Sigmoid colon (tissue), 7 donors: ENCODE measurements around the gene SYCE1. TPM values are rescaled to one million over a fixed set of nuclear protein-coding genes. Genes with fewer than 3 reads are reported as not detected.
"Not testable (repeated sequence)": the region's sequence is repeated elsewhere in the genome, so short reads cannot be mapped to it uniquely, and the experiment has no call there.

Experiments
- DNase-seq: peaks from one replicate; pipeline ENCODE4 v3.0.0-alpha.2; 2019
- H3K27ac ChIP-seq, 4 donors: fragments of 200-600 bp; sonication (generic); one replicate each; pipeline ENCODE4 v1.5.1; 2016 to 2019; ENCODE audit warnings: mild to moderate bottlenecking in 1 of 4
- H3K27me3 ChIP-seq, 3 donors: fragments of 200-600 bp; sonication (generic); one replicate each; pipeline ENCODE4 v1.5.1; 2019; ENCODE audit warnings: mild to moderate bottlenecking in 1 of 3
- H3K36me3 ChIP-seq, 4 donors: fragments of 200-600 bp; sonication (generic); one replicate each; pipeline ENCODE4 v1.5.1; 2016 to 2019
- H3K4me1 ChIP-seq, 4 donors: fragments of 200-600 bp; sonication (generic); one replicate each; pipeline ENCODE4 v1.5.1; 2017 to 2019
- H3K4me3 ChIP-seq, 4 donors: fragments of 200-600 bp; sonication (generic); one replicate each; pipeline ENCODE4 v1.5.1; 2017 to 2019; ENCODE audit warnings: mild to moderate bottlenecking in 2 of 4, moderate library complexity in 1 of 4
- H3K9me3 ChIP-seq, 4 donors: fragments of 200-600 bp in 3 of 4; sonication (generic) in 3 of 4; one replicate each; pipeline versions ENCODE4 v1.5.1 to v1.6.1; 2013 to 2019
- CTCF ChIP-seq, 4 experiments: fragments of 450-650 bp in 3 of 4; fragments of 200-600 bp in 1 of 4; IDR thresholded peaks; one replicate each; pipeline ENCODE4 v1.5.1; 2016 to 2019; ENCODE audit warnings: antibody characterized with exemption in 4 of 4, mild to moderate bottlenecking in 3 of 4, moderate library complexity in 2 of 4
- EP300 ChIP-seq, 4 donors: sonication (generic); formaldehyde crosslinking; IDR thresholded peaks; one replicate each; pipeline ENCODE4 v1.6.1; 2017; ENCODE audit warnings: antibody characterized with exemption in 4 of 4
- POLR2A ChIP-seq, 2 donors: fragments of 450-650 bp; IDR thresholded peaks; one replicate each; pipeline ENCODE4 v1.6.1; 2016; ENCODE audit warnings: antibody characterized with exemption in 2 of 2, mild to moderate bottlenecking in 2 of 2, moderate library complexity in 2 of 2
- POLR2AphosphoS5 ChIP-seq, 4 donors: sonication (generic); formaldehyde crosslinking; IDR thresholded peaks; one replicate each; pipeline ENCODE4 v1.6.1; 2017; ENCODE audit warnings: antibody characterized with exemption in 4 of 4
- WGBS, 2 donors: extraction: QIAGEN DNeasy Blood & Tissue Kit; methylation state at CpG; one replicate each; pipeline ENCODE4 v1.1.7; 2013; 5-methylcytosine and 5-hydroxymethylcytosine counted together
- intact Hi-C: fragments of 100-400 bp; cut with DNase I; formaldehyde crosslinking; loops from one replicate; pipeline ENCODE4 v1.15.1; 2023
- polyA plus RNA-seq, 3 donors: library from polyadenylated mRNA; stranded (reverse); fragments of 200-250 nt; gene quantifications; one replicate each; pipeline ENCODE4 v1.2.3, GENCODE V29; 2013
- total RNA-seq, 4 donors: library from RNA; depleted of rRNA; stranded (reverse); fragments of >200 nt; gene quantifications; one replicate each; pipeline ENCODE4 v1.1.0, GENCODE V29; 2016
- donor health status: healthy with polysubstance abuse.
- donor health status: Bipolar disorder and iron deficiency.
- donor health status: healthy.

Gene SYCE1
- total and polyA plus RNA-seq, 7 donors, result 0.15 to 6.1 (median 1.2) TPM; not detected in 4

DNA sequence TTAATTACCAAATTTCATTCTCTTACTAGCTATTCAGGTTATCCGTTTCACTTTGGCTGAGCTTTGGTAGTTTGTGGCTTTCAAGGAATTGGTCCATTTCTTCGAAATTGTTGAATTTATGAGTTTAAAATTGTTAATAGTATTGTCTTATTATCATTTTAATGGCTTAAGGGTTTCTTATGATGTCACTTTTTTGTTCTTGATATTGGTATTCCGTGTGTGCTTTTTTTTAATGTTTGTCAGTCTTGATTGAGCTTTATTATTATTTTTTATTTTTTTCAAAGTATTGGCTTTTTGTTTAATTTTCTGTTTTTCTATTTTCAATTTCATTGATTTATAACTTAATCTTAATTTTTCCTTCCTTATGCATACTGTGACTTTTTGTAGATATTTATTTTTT, 35.3 kb upstream of the SYCE1 start:
- no peak overlapping the region for H3K27ac ChIP-seq
- no peaks in the 10 kb centered on the region for H3K9me3 ChIP-seq
- H3K4me1 ChIP-seq, result no peaks in the 10 kb centered on the region
- no peak overlapping the region for H3K4me3 ChIP-seq
- H3K36me3 ChIP-seq, result no peaks in the 10 kb centered on the region
- TF ChIP-seq CTCF (IDR thresholded peaks at IDR 0.05), result no peak
- TF ChIP-seq POLR2A (IDR thresholded peaks at IDR 0.05), result no peak
- TF ChIP-seq EP300 (IDR thresholded peaks at IDR 0.05), result no peak
- no peak for TF ChIP-seq POLR2AphosphoS5 (IDR thresholded peaks at IDR 0.05)
- 47 to 52% methylated on average over 3 of the region's 3 CpGs for WGBS, 2 donors
- H3K27me3 ChIP-seq, result peaks cover 0 to 44% (median 0%) of the 10 kb centered on the region in 3 donors
- intact Hi-C loops, result no loop called here
- DNase-seq, result no peak

GRCh38 chr10:133599869-133600268, 34.5 kb upstream of the SYCE1 start:
- peaks cover 0 to 37% (median 0%) of the 10 kb centered on the region in 3 donors for H3K27me3 ChIP-seq
- WGBS, 2 donors, result 64 to 84% methylated on average over 8 of the region's 8 CpGs
- H3K4me1 ChIP-seq, H3K4me3 ChIP-seq, H3K36me3 ChIP-seq, DNase-seq, intact Hi-C loops, H3K9me3 ChIP-seq, H3K27ac ChIP-seq: not testable (repeated sequence)

DNA sequence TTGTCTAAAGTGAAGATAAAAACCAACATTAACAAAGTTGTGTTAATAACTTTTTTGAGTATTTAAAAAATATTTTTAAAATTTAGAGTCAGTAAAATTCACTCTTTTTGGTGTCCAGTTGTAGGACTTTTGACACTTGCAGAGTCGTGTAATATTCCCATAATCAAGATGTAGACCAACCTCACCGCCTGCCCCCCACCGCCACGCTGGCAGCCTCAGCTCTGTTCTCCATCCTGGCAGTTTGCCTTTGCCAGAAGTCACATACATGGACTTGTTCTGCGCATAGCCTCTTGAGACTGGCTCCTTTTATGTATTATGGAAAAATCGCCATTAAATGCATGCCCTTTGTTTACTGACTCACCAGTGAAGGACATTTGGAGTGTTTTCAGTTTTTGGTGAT, 27.3 kb upstream of the SYCE1 start:
- intact Hi-C loops, result no loop called here
- H3K36me3 ChIP-seq, result no peaks in the 10 kb centered on the region
- H3K9me3 ChIP-seq, result no peaks in the 10 kb centered on the region
- no peak overlapping the region for H3K27ac ChIP-seq
- no peaks in the 10 kb centered on the region for H3K4me1 ChIP-seq
- H3K4me3 ChIP-seq, result no peak overlapping the region
- H3K27me3 ChIP-seq, result peaks cover 0 to 23% (median 0%) of the 10 kb centered on the region in 3 donors
- no peak for DNase-seq
- WGBS, 2 donors, result 73 to 78% methylated on average over 6 of the region's 6 CpGs
- TF ChIP-seq EP300 (IDR thresholded peaks at IDR 0.05) (no peak), POLR2AphosphoS5 (IDR thresholded peaks at IDR 0.05) (no peak), CTCF (IDR thresholded peaks at IDR 0.05) (no peak), POLR2A (IDR thresholded peaks at IDR 0.05) (no peak)

GRCh38 chr10:133590970-133591359, 25.6 kb upstream of the SYCE1 start:
- no peak for TF ChIP-seq EP300 (IDR thresholded peaks at IDR 0.05)
- no peak for TF ChIP-seq CTCF (IDR thresholded peaks at IDR 0.05)
- no peak for TF ChIP-seq POLR2AphosphoS5 (IDR thresholded peaks at IDR 0.05)
- TF ChIP-seq POLR2A (IDR thresholded peaks at IDR 0.05), result no peak
- Histone ChIP-seq H3K4me3 (no peak overlapping the region), H3K27ac (no peak overlapping the region), H3K27me3 (peaks cover 0 to 23% (median 0%) of the 10 kb centered on the region in 3 donors), H3K9me3 (no peaks in the 10 kb centered on the region), H3K4me1 (no peaks in the 10 kb centered on the region), H3K36me3 (no peaks in the 10 kb centered on the region)
- WGBS, 2 donors, result 71 to 80% methylated on average over 10 of the region's 10 CpGs
- DNase-seq, result no peak
- intact Hi-C loops, result no loop called here

GRCh38 chr10:133590226-133590969, 25.0 kb upstream of the SYCE1 start:
- Histone ChIP-seq H3K9me3 (no peaks in the 10 kb centered on the region), H3K36me3 (no peaks in the 10 kb centered on the region), H3K4me3 (no peak overlapping the region), H3K4me1 (no peaks in the 10 kb centered on the region), H3K27me3 (peaks cover 0 to 23% (median 0%) of the 10 kb centered on the region in 3 donors), H3K27ac (no peak overlapping the region)
- WGBS, 2 donors, result 68 to 75% methylated on average over 13 of the region's 13 CpGs
- intact Hi-C loops, result no loop called here
- TF ChIP-seq POLR2AphosphoS5 (IDR thresholded peaks at IDR 0.05) (no peak), POLR2A (IDR thresholded peaks at IDR 0.05) (no peak), CTCF (IDR thresholded peaks at IDR 0.05) (no peak), EP300 (IDR thresholded peaks at IDR 0.05) (no peak)
- DNase-seq, result no peak

DNA sequence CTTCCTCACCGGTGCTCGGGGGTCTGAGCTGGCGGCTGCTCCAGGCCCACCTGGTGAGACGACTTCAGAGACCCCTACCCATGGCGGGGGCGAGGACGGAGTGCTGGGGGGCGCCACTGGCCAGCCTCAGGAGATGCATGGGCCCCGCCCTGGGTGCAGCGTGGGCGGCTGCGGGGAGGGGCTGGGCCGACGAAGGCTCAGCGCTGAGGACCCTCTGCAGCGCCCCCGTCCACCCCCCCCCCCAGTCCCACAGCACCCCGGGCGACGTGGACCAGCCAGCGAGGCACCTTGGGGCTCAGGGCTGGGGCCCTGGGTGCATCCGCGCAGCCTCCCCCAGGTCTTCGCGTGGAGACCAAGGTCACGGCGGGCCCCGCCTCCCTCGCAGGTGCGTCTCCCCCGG, 11.7 kb upstream of the SYCE1 start:
- WGBS, 2 donors, result 85 to 91% methylated on average over 9 to 19 of the region's 31 CpGs
- H3K4me3 ChIP-seq, H3K4me1 ChIP-seq, H3K27ac ChIP-seq, intact Hi-C loops, DNase-seq, H3K36me3 ChIP-seq, H3K27me3 ChIP-seq: not testable (repeated sequence)
- peaks cover 0 to 16% (median 6%) of the 10 kb centered on the region in 4 donors for H3K9me3 ChIP-seq

DNA sequence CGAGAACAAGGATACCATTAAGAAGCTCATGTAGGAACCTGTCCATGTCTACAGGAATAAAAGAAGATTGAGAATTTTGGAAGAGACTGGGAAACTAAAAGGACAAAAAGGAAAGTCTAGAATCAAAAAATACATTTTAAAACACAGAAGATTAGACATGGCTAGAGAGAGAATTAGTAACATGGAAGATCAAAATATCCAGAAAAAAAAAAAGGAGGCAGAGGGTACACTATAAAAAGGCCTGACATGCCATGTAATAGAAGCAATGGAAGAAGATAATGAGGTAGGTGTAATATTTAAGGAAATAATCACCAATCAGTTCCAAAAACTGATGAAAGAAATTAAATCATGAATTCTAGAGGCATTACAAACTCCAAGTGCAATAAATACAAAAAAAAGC, 8.1 kb upstream of the SYCE1 start:
- WGBS, 2 donors, result 79% methylated on average over 1 of the region's 1 CpG
- H3K27me3 ChIP-seq, H3K4me3 ChIP-seq, DNase-seq, H3K27ac ChIP-seq, H3K4me1 ChIP-seq, intact Hi-C loops, H3K9me3 ChIP-seq, H3K36me3 ChIP-seq: not testable (repeated sequence)

DNA sequence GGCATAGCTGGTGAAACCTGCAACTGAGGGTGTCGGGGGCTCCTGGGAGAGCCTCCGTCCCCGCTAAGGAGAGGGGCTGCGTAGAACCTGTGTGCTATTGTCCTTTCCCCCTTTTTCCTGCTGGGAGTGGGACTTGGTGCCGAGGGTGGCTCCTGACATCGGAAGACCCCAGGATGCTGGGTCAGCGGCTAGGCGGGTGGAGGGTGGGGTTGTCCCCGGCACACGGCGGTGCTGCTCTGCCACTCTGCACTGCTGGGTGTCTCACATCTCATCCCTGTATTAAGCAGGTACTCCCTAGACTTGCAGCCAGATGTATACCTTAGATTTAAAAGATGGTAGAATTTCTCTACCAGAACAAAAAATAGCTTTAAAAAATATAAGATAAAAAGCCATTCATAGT, 6.7 kb upstream of the SYCE1 start:
- DNase-seq, H3K9me3 ChIP-seq, H3K4me1 ChIP-seq, H3K27ac ChIP-seq, intact Hi-C loops, H3K36me3 ChIP-seq, H3K4me3 ChIP-seq: not testable (repeated sequence)
- 87 to 94% methylated on average over 11 of the region's 11 CpGs for WGBS, 2 donors
- H3K27me3 ChIP-seq, result peaks cover 0 to 12% (median 0%) of the 10 kb centered on the region in 3 donors
